ENCODE data around the gene KIF3A.

- TF ChIP-seq CTCF (IDR thresholded peaks at IDR 0.05) (no peak), POLR2A (IDR thresholded peaks at IDR 0.05) (no peak)
Measured at GRCh38 chr5:132766806-132767055, 29.4 kb upstream of the KIF3A start.

All from esophagus squamous epithelium (tissue), 4 donors.